K562 (cell line): ENCODE data around the gene KRTAP2-1. TPM values are rescaled to one million over a fixed set of nuclear protein-coding genes. Genes with fewer than 3 reads are reported as not detected.

Experiments
- ATAC-seq: fragments of 200-7000 bp; cut with Tn5 transposase; 3 replicates; pipeline ENCODE4 v1.9.1; 2020; ENCODE audit warnings: moderate library complexity
- BruUV-seq: library from RNA; stranded (reverse); fragments of 400-500 nt; replicated peaks from 2 replicates; lab custom pipeline; 2021; lab: Mats Ljungman, UMichigan
- CTCF ChIA-PET: fragments of 300-600 bp; formaldehyde crosslinking; extraction: SDS; loops from one replicate; lab custom pipeline; 2021; ENCODE audit warnings: low intra/inter-chr PET ratio; lab: Yijun Ruan, JAX
- POLR2A ChIA-PET: fragments of 300-600, 350-650 bp; sonication (Branson Sonifier 250); formaldehyde crosslinking; extraction: SDS; loops from one replicate; lab custom pipeline; 2021; ENCODE audit warnings: antibody characterized with exemption, inconsistent platforms; lab: Yijun Ruan, JAX
- DNase-seq, 4 experiments: peaks; one replicate each; pipeline versions ENCODE4 v3.0.0 to v3.0.0-alpha.2; 2011 to 2018; ENCODE audit warnings: low spot score in 3 of 4, mixed read lengths in 3 of 4; ENCODE audit errors: extremely low read depth in 1 of 4
- FAIRE-seq: peaks from 2 replicates; lab custom pipeline; 2011; peaks lifted over from hg19 to GRCh38; lab: Jason Lieb, UNC
- H2AFZ ChIP-seq: 2 replicates; pipeline ENCODE4 v1.6.0; 2011; ENCODE audit warnings: low read depth, low read length, control low read depth, inconsistent platforms
- H3K27ac ChIP-seq: fragments of 200-600 bp; 3 replicates; pipeline ENCODE4 v1.8.0; 2011; ENCODE audit warnings: low read depth, mild to moderate bottlenecking, control low read depth, inconsistent platforms, low read length, moderate library complexity, mixed read lengths; ENCODE audit errors: extremely low read depth
- H3K27me3 ChIP-seq, 2 experiments: fragments of 300-600 bp in 1 of 2; 2 replicates in 1 of 2; 3 replicates in 1 of 2; pipeline versions ENCODE4 v1.6.0 to v1.8.0; 2011; ENCODE audit warnings: inconsistent platforms in 2 of 2, low read length in 2 of 2, mild to moderate bottlenecking in 1 of 2, mixed read lengths in 1 of 2, moderate library complexity in 1 of 2; ENCODE audit not compliant: control insufficient read depth in 2 of 2, insufficient read depth in 2 of 2
- H3K36me3 ChIP-seq: fragments of 300-600 bp; 3 replicates; pipeline ENCODE4 v1.8.0; 2011; ENCODE audit warnings: mild to moderate bottlenecking, low read length, inconsistent platforms; ENCODE audit not compliant: control insufficient read depth, insufficient read depth
- H3K4me1 ChIP-seq, 2 experiments: fragments of 200-600 bp in 1 of 2; replicated peaks in 1 of 2; 2 replicates in 1 of 2; 3 replicates in 1 of 2; pipeline versions ENCODE4 v1.5.1 to v1.8.0; 2011; ENCODE audit warnings: inconsistent platforms in 2 of 2, low read length in 2 of 2, mild to moderate bottlenecking in 1 of 2, mixed read lengths in 1 of 2, moderate library complexity in 1 of 2; ENCODE audit not compliant: control insufficient read depth in 2 of 2, insufficient read depth in 2 of 2
- H3K4me2 ChIP-seq: 2 replicates; pipeline ENCODE4 v1.6.1; 2011; ENCODE audit warnings: low read length, control low read depth, inconsistent platforms, mixed read lengths; ENCODE audit not compliant: insufficient read depth
- H3K4me3 ChIP-seq: fragments of 200-600 bp; sonication (generic), shearing (Covaris generic); 2 replicates; pipeline ENCODE4 v1.5.1; 2016; ENCODE audit warnings: control low read depth, inconsistent platforms
- H3K79me2 ChIP-seq: fragments of 200-600 bp; 3 replicates; pipeline ENCODE4 v1.8.0; 2011; ENCODE audit warnings: low read length, inconsistent platforms; ENCODE audit not compliant: control insufficient read depth, insufficient read depth
- H3K9ac ChIP-seq, 2 experiments: 2 replicates each; pipeline versions ENCODE4 v1.6.0 to v1.6.1; 2011; ENCODE audit warnings: low read depth in 2 of 2, low read length in 2 of 2, control low read depth in 1 of 2, inconsistent platforms in 1 of 2, mild to moderate bottlenecking in 1 of 2, mixed read lengths in 1 of 2; ENCODE audit not compliant: insufficient read depth in 1 of 2
- H3K9me1 ChIP-seq: one replicate; pipeline ENCODE4 v1.6.0; 2011; ENCODE audit warnings: inconsistent platforms, mild to moderate bottlenecking, low read length, moderate library complexity; ENCODE audit not compliant: control insufficient read depth, insufficient read depth
- H3K9me3 ChIP-seq: replicated peaks from 2 replicates; pipeline ENCODE4 v1.5.1; 2011; ENCODE audit warnings: low read depth, low read length, inconsistent platforms; ENCODE audit not compliant: control insufficient read depth, insufficient read depth
- H4K20me1 ChIP-seq: replicated peaks from 2 replicates; pipeline ENCODE4 v1.6.1; 2011; ENCODE audit warnings: low read length, inconsistent platforms, mixed read lengths; ENCODE audit not compliant: control insufficient read depth, insufficient read depth
- CCAR2 ChIP-seq: fragments of 200-400 bp; formaldehyde crosslinking; IDR thresholded peaks from 2 replicates; pipeline ENCODE4 v1.6.1; 2017; ENCODE audit warnings: mild to moderate bottlenecking, low read depth, low read length
- ETV1 ChIP-seq: fragments of 450-650 bp; conservative IDR thresholded peaks from 2 replicates; pipeline ENCODE4 v1.6.1; 2016; ENCODE audit warnings: missing genetic modification characterization, control low read depth, low read depth, missing compliant biosample characterization
- GABPA ChIP-seq: fragments of 200-800 bp; sonication (Bioruptor generic); conservative IDR thresholded peaks from 2 replicates; pipeline ENCODE4 v1.6.1; 2016; ENCODE audit warnings: low read depth, missing genetic modification characterization, missing compliant biosample characterization
- WGBS: fragments of 100-300 bp; shearing (Covaris generic); methylation state at CpG from one replicate; pipeline ENCODE4 v1.1.6; 2016; ENCODE audit warnings: low coverage, mixed read lengths; ENCODE audit not compliant: insufficient coverage; ENCODE audit errors: missing lambda C conversion rate; 5-methylcytosine and 5-hydroxymethylcytosine counted together
- in situ Hi-C: fragments of 300-500 bp; cut with MboI; formaldehyde crosslinking; loops from 4 replicates; pipeline ENCODE4 v1.15.0; 2018; ENCODE audit warnings: inconsistent platforms, mixed read lengths
- intact Hi-C: fragments of 100-400 bp; cut with micrococcal nuclease; formaldehyde crosslinking; loops from 2 replicates; pipeline ENCODE4 v1.14.2; 2022
- polyA plus RNA-seq, 8 experiments: library from polyadenylated mRNA; depleted of rRNA in 4 of 8; stranded (reverse) in 5 of 8; unstranded in 3 of 8; fragments of >200 nt; fragmentation: Nextera tagmentation in 2 of 8; fragmentation: Illumina TruSeq in 1 of 8; extraction: Ambion mirVana in 2 of 8; extraction: Trizol in 1 of 8; gene quantifications; 2 replicates each; pipeline versions ENCODE4 v1.2.1 to v1.2.3, GENCODE V29; 2011 to 2014; ENCODE audit warnings: inconsistent platforms in 1 of 8, missing spikeins in 1 of 8
- total RNA-seq, 7 experiments: library from RNA; depleted of rRNA in 6 of 7; stranded (reverse); fragments of >200 nt in 6 of 7; fragmentation: Illumina TruSeq in 2 of 7; extraction: Trizol in 2 of 7; gene quantifications; 2 replicates each; pipeline versions ENCODE4 v1.2.1 to v1.2.3, GENCODE V29; 2011 to 2021; ENCODE audit warnings: low replicate concordance in 1 of 7
- TF ChIP-seq, protein P1 (sequence below): fragments of 450-650 bp; IDR thresholded peaks from 2 replicates; pipeline ENCODE4 v1.6.1; 2016; ENCODE audit warnings: mild to moderate bottlenecking, moderate library complexity

The KRTAP2-1 gene
- total and polyA plus RNA-seq, 9 of the 15 experiments (the other 6 are each of a cell fraction or from before 2014, with no cell fraction given): not detected

DNA sequence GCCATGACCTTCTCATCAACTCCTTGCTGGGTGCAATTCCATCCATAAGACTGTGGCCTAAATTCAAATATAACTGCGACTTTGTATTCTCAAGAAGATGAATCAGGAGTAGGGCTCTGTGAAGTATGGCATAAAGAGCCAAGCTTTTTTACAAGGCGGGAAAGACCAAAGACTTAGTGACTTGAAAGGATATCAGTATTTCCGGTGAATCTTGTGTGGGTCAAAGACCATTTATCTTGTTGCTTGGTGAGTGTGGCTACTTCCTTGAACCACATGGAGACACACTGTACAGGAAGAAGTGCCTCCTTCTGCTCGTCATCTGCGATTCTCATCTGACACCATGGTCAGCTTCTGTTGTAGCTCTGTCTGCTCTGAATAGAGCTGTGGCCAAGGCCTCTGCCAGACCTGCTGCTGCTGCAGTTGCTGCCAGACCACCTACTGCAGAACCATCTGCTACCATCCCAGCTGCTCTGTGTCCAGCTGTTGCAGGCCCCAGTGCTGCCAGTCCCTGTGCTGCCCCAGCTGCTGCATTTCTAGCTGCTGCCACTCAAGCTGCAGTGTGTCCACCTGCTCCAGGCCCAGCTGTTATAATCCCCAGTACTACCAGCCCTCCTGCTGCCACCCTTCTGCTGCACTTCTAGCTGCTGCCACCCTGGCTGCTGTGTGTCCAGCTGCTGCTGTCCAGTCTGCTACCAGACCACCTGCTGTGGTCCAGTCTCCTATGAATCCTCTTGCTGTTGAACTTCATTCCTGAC, 24.7 kb upstream of the KRTAP2-1 start:
- no peaks in the 10 kb centered on the region for H3K9me3 ChIP-seq
- 5% methylated on average over 5 of the region's 5 CpGs for WGBS
- no peaks in the 10 kb centered on the region for H3K36me3 ChIP-seq
- ChIA-PET POLR2A (interaction anchor here (0.6 to 0.8 kb wide), 3 partner anchors 34 to 366 kb away, joined by 3 to 4 read pairs (median 3); no protein-coding TSS in a partner anchor), CTCF (no interaction called here)
- no peak overlapping the region for H3K4me2 ChIP-seq
- no peaks in the 10 kb centered on the region for H3K9me1 ChIP-seq
- no peak overlapping the region for H2AFZ ChIP-seq
- in situ Hi-C loops: no loop called here
- ATAC-seq (no peak), FAIRE-seq (no peak), DNase-seq (no peak)
- intact Hi-C loops: no loop called here
- no peak overlapping the region for H3K4me3 ChIP-seq
- H3K27ac ChIP-seq: no peak overlapping the region
- TF ChIP-seq, protein P1, sequence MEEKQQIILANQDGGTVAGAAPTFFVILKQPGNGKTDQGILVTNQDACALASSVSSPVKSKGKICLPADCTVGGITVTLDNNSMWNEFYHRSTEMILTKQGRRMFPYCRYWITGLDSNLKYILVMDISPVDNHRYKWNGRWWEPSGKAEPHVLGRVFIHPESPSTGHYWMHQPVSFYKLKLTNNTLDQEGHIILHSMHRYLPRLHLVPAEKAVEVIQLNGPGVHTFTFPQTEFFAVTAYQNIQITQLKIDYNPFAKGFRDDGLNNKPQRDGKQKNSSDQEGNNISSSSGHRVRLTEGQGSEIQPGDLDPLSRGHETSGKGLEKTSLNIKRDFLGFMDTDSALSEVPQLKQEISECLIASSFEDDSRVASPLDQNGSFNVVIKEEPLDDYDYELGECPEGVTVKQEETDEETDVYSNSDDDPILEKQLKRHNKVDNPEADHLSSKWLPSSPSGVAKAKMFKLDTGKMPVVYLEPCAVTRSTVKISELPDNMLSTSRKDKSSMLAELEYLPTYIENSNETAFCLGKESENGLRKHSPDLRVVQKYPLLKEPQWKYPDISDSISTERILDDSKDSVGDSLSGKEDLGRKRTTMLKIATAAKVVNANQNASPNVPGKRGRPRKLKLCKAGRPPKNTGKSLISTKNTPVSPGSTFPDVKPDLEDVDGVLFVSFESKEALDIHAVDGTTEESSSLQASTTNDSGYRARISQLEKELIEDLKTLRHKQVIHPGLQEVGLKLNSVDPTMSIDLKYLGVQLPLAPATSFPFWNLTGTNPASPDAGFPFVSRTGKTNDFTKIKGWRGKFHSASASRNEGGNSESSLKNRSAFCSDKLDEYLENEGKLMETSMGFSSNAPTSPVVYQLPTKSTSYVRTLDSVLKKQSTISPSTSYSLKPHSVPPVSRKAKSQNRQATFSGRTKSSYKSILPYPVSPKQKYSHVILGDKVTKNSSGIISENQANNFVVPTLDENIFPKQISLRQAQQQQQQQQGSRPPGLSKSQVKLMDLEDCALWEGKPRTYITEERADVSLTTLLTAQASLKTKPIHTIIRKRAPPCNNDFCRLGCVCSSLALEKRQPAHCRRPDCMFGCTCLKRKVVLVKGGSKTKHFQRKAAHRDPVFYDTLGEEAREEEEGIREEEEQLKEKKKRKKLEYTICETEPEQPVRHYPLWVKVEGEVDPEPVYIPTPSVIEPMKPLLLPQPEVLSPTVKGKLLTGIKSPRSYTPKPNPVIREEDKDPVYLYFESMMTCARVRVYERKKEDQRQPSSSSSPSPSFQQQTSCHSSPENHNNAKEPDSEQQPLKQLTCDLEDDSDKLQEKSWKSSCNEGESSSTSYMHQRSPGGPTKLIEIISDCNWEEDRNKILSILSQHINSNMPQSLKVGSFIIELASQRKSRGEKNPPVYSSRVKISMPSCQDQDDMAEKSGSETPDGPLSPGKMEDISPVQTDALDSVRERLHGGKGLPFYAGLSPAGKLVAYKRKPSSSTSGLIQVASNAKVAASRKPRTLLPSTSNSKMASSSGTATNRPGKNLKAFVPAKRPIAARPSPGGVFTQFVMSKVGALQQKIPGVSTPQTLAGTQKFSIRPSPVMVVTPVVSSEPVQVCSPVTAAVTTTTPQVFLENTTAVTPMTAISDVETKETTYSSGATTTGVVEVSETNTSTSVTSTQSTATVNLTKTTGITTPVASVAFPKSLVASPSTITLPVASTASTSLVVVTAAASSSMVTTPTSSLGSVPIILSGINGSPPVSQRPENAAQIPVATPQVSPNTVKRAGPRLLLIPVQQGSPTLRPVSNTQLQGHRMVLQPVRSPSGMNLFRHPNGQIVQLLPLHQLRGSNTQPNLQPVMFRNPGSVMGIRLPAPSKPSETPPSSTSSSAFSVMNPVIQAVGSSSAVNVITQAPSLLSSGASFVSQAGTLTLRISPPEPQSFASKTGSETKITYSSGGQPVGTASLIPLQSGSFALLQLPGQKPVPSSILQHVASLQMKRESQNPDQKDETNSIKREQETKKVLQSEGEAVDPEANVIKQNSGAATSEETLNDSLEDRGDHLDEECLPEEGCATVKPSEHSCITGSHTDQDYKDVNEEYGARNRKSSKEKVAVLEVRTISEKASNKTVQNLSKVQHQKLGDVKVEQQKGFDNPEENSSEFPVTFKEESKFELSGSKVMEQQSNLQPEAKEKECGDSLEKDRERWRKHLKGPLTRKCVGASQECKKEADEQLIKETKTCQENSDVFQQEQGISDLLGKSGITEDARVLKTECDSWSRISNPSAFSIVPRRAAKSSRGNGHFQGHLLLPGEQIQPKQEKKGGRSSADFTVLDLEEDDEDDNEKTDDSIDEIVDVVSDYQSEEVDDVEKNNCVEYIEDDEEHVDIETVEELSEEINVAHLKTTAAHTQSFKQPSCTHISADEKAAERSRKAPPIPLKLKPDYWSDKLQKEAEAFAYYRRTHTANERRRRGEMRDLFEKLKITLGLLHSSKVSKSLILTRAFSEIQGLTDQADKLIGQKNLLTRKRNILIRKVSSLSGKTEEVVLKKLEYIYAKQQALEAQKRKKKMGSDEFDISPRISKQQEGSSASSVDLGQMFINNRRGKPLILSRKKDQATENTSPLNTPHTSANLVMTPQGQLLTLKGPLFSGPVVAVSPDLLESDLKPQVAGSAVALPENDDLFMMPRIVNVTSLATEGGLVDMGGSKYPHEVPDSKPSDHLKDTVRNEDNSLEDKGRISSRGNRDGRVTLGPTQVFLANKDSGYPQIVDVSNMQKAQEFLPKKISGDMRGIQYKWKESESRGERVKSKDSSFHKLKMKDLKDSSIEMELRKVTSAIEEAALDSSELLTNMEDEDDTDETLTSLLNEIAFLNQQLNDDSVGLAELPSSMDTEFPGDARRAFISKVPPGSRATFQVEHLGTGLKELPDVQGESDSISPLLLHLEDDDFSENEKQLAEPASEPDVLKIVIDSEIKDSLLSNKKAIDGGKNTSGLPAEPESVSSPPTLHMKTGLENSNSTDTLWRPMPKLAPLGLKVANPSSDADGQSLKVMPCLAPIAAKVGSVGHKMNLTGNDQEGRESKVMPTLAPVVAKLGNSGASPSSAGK: no peak
- TF ChIP-seq GABPA (tag) (peak; percentile 58), CCAR2 (no peak), ETV1 (peak; percentile 40; the same call in 1 of the 2 replicates)
- H3K9ac ChIP-seq: no peak overlapping the region
- no peaks in the 10 kb centered on the region for H3K79me2 ChIP-seq
- BruUV-seq: no TSS peak
- peaks cover 0 to under 1% of the 10 kb centered on the region in 2 experiments; a peak in 1 of 5 replicates for H3K4me1 ChIP-seq
- no peaks in the 10 kb centered on the region for H4K20me1 ChIP-seq
- no peaks in the 10 kb centered on the region; a peak in 1 of 5 replicates for H3K27me3 ChIP-seq
